ENCODE data around the gene SHISA2. TPM values are rescaled to one million over a fixed set of nuclear protein-coding genes. Genes with fewer than 3 reads are reported as not detected.

Gene SHISA2
- total and polyA plus RNA-seq, 2 of the 8 experiments (the other 6 are each of a cell fraction or from before 2014, with no cell fraction given), result 10.2 to 23.8 TPM

DNA sequence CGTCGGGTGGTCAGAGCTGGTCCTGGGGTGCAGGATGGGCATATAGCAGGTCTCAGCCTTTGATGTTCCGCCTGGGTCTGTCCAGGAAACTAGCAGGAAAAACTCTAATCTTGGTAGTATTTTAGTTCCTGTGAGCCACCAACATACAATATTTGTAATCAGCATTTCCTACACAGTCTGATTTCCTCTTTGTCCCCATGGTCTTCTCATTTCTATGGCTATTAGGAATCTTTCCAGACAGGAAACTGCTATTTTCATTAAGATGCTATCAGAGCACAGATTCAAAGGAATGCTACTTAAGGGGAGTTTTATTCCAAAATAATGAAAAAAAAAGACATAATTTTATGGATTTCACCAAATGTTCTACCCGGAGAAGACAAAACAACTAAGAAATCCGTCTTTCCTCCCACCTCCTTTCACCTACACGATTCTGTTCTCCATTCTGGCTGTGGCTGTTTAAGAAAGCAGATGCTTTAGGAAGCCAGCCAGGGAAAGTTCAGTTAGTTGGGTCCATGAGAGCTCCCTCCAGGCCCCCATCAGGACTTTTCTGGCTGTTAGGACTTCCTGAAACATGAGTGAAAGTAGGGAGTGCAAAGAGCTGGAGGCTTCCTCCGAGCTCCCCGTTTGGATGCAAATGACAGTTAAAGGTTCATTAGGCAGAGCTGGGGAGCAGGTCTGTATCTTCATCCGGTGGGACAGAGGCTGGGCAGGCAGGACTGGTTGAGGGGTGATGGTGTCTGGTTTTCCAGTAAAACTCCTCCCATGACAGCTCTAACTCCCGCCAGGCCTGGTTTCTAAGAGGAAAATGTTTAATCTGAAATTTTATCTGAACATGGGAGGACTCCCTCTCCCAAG lies 36.3 kb downstream of the SHISA2 start:
- Histone ChIP-seq H3K4me2 (ENCODE audit: insufficient read depth in 1 of 2, low read depth in 2 of 2, low read length in 2 of 2) (no peak overlapping the region), H3K79me2 (ENCODE audit: control insufficient read depth in 1 of 2, insufficient read depth in 2 of 2, low read length in 2 of 2) (no peaks in the 10 kb centered on the region), H3K9ac (replicated peaks in 1 of 4; ENCODE audit: extremely low read depth in 1 of 4, low read depth in 3 of 4, low read length in 3 of 4) (no peak overlapping the region), H2BK20ac (ENCODE audit: low read length) (no peak overlapping the region), H4K5ac (ENCODE audit: insufficient read length, low read depth, low read length) (no peak overlapping the region), H3K9me3 (ENCODE audit: insufficient read depth in 2 of 2, low read depth in 1 of 2, low read length in 1 of 2) (no peaks in the 10 kb centered on the region), H4K20me1 (replicated peaks in 1 of 2; ENCODE audit: control insufficient read depth in 1 of 2, insufficient read depth in 2 of 2, low read length in 2 of 2) (no peaks in the 10 kb centered on the region), H4K8ac (ENCODE audit: extremely low read depth, insufficient read depth, low read length) (no peak overlapping the region), H2AFZ (ENCODE audit: low read length) (no peak overlapping the region), H3K4ac (replicated peaks; ENCODE audit: insufficient read length, low read depth, low read length) (no peak overlapping the region), H3K56ac (replicated peaks; ENCODE audit: insufficient read length, low read depth, low read length) (no peak overlapping the region), H3K4me1 (replicated peaks in 1 of 4; ENCODE audit: control insufficient read depth in 3 of 4, insufficient read depth in 4 of 4, low read length in 3 of 4) (peaks cover 2 to 8% (median 5%) of the 10 kb centered on the region in 4 experiments; a peak in 5 of 7 replicates), H2BK15ac (ENCODE audit: low read length) (no peak overlapping the region), H2BK5ac (ENCODE audit: low read depth, low read length) (no peak overlapping the region), H3K14ac (ENCODE audit: insufficient read length) (no peak overlapping the region), H3K23me2 (ENCODE audit: low read depth, low read length) (no peaks in the 10 kb centered on the region), H3K27me3 (replicated peaks in 1 of 4; ENCODE audit: control insufficient read depth in 3 of 4, extremely low read depth in 1 of 4, insufficient read depth in 3 of 4, low read length in 3 of 4) (peaks cover 0 to 1% (median 0%) of the 10 kb centered on the region in 4 experiments; a peak in 4 of 7 replicates), H2BK120ac (replicated peaks; ENCODE audit: low read depth, low read length) (no peak overlapping the region), H3K36me3 (ENCODE audit: control insufficient read depth in 2 of 4, insufficient read depth in 4 of 4, low read length in 3 of 4) (no peaks in the 10 kb centered on the region), H3K79me1 (ENCODE audit: low read depth, low read length) (no peaks in the 10 kb centered on the region), H2BK12ac (ENCODE audit: low read depth, low read length) (no peak overlapping the region), H2AK5ac (ENCODE audit: low read depth, low read length) (no peak overlapping the region), H4K91ac (replicated peaks; ENCODE audit: insufficient read length, low read length) (no peak overlapping the region), H3K4me3 (ENCODE audit: extremely low read depth in 1 of 4, insufficient read depth in 2 of 4, low read depth in 3 of 4, low read length in 4 of 4) (no peak overlapping the region), H3K27ac (ENCODE audit: low read depth, low read length) (no peak overlapping the region), H3K18ac (ENCODE audit: extremely low read depth, low read length) (0 out of 2 replicates have a peak overlapping the region, but pooled peaks have one; percentile 53), H3K23ac (ENCODE audit: insufficient read length) (no peak overlapping the region)
- DNase-seq (ENCODE audit: low read depth in 1 of 2, low spot score in 2 of 2) (peak in 1 of 2 experiments; percentile 31), FAIRE-seq (no peak)
- POLR2A ChIA-PET (ENCODE audit: partially characterized antibody), result no interaction called here
- WGBS, 2 experiments (ENCODE audit: extremely low coverage in 1 of 2, insufficient coverage in 1 of 2, insufficient read length in 1 of 2, insufficient replicate concordance in 2 of 2, low coverage in 1 of 2, low lambda C conversion rate in 2 of 2, missing lambda C conversion rate in 1 of 2), result 74% methylated on average over 10 of the region's 10 CpGs; no CpG with 5 or more reads in 1 of the 2 experiments
- CTCF ChIA-PET (ENCODE audit: partially characterized antibody), result interaction anchor here (1.0 to 1.2 kb wide), 3 partner anchors 19 to 25 kb away, joined by 3 to 5 read pairs (median 4); no protein-coding TSS in a partner anchor
- no peak for TF ChIP-seq YY1 (IDR thresholded peaks at IDR 0.05; ENCODE audit: low read depth, low read length)
- TF ChIP-seq KDM1A (IDR thresholded peaks at IDR 0.05; ENCODE audit: borderline replicate concordance, low read length), result no peak
- TF ChIP-seq JUN (IDR thresholded peaks at IDR 0.05; ENCODE audit: low read depth, low read length), result no peak
- TF ChIP-seq RFX5 (IDR thresholded peaks at IDR 0.05; ENCODE audit: borderline replicate concordance, low read depth, low read length), result no peak
- no peak for TF ChIP-seq CEBPB (IDR thresholded peaks at IDR 0.05; ENCODE audit: low read depth, low read length)
- no peak for TF ChIP-seq EP300 (IDR thresholded peaks at IDR 0.05; ENCODE audit: borderline replicate concordance in 1 of 2, low read depth in 2 of 2, low read length in 2 of 2)
- TF ChIP-seq SP2 (IDR thresholded peaks at IDR 0.05; ENCODE audit: low read length), result no peak
- TF ChIP-seq NRF1 (IDR thresholded peaks at IDR 0.05; ENCODE audit: low read depth, low read length), result no peak
- TF ChIP-seq BACH1 (IDR thresholded peaks at IDR 0.05; ENCODE audit: low read length), result no peak
- no peak for TF ChIP-seq FOSL1 (IDR thresholded peaks at IDR 0.05; ENCODE audit: insufficient read depth, low read depth, low read length)
- no peak for TF ChIP-seq SIRT6 (IDR thresholded peaks at IDR 0.05; ENCODE audit: low read length)
- TF ChIP-seq RNF2 (IDR thresholded peaks at IDR 0.05; ENCODE audit: borderline replicate concordance, low read depth, low read length, missing control alignments, poor library complexity, severe bottlenecking), result no peak
- TF ChIP-seq TAF1 (IDR thresholded peaks at IDR 0.05; ENCODE audit: low read depth, low read length), result no peak
